ENCODE results near the gene PPCDC.

PPCDC gene

DNA sequence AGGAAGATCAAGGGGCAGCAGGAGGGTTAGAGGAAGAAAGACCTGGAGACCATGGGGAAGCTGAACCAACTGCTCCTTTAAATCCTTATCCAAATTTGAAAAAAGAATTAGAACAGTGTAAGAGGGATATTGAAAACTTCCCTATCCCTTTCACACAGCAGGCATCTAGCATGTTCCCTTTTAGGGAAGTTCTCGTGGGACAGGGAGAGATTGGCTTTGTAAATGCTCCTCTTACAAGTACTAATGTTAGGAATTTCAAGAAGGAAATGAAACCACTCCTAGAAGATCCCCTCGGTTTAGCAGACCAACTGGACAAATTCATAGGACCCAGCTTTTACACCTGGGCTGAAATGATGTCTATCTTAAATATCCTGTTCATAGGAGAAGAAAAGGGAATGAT is 41.5 kb downstream of the PPCDC start:
- Histone ChIP-seq H3K27ac (ENCODE audit: low read length) (no peak overlapping the region), H3K4me3 (ENCODE audit: low read depth in 1 of 2, low read length in 2 of 2) (no peak overlapping the region), H3K27me3 (ENCODE audit: insufficient read depth, low read length, poor library complexity) (no peaks in the 10 kb centered on the region), H3K9me3 (ENCODE audit: insufficient read depth, low read length, severe bottlenecking) (no peaks in the 10 kb centered on the region), H3K79me2 (ENCODE audit: insufficient read depth, low read length) (no peaks in the 10 kb centered on the region), H3K4me2 (ENCODE audit: insufficient read depth, low read length) (no peak overlapping the region), H3K4me1 (ENCODE audit: insufficient read depth, low read length) (0 out of 2 replicates have a peak, but pooled peaks cover 8% of the 10 kb centered on the region), H3K9ac (ENCODE audit: low read depth, low read length) (no peak overlapping the region), H3K36me3 (ENCODE audit: insufficient read depth, low read length) (no peaks in the 10 kb centered on the region), H2AFZ (ENCODE audit: low read depth, low read length) (no peak overlapping the region), H4K20me1 (ENCODE audit: insufficient read depth, low read length) (no peaks in the 10 kb centered on the region)
- DNase-seq (no peak), ATAC-seq (ENCODE audit: insufficient read depth, low read depth) (no peak)
- TF ChIP-seq, protein P1, sequence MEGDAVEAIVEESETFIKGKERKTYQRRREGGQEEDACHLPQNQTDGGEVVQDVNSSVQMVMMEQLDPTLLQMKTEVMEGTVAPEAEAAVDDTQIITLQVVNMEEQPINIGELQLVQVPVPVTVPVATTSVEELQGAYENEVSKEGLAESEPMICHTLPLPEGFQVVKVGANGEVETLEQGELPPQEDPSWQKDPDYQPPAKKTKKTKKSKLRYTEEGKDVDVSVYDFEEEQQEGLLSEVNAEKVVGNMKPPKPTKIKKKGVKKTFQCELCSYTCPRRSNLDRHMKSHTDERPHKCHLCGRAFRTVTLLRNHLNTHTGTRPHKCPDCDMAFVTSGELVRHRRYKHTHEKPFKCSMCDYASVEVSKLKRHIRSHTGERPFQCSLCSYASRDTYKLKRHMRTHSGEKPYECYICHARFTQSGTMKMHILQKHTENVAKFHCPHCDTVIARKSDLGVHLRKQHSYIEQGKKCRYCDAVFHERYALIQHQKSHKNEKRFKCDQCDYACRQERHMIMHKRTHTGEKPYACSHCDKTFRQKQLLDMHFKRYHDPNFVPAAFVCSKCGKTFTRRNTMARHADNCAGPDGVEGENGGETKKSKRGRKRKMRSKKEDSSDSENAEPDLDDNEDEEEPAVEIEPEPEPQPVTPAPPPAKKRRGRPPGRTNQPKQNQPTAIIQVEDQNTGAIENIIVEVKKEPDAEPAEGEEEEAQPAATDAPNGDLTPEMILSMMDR (IDR thresholded peaks at IDR 0.05; ENCODE audit: borderline replicate concordance, extremely low read depth, low read length, poor library complexity, severe bottlenecking) = no peak
- no peak for TF ChIP-seq EZH2 (IDR thresholded peaks at IDR 0.05; ENCODE audit: borderline replicate concordance, low read depth, low read length, severe bottlenecking)

DNA sequence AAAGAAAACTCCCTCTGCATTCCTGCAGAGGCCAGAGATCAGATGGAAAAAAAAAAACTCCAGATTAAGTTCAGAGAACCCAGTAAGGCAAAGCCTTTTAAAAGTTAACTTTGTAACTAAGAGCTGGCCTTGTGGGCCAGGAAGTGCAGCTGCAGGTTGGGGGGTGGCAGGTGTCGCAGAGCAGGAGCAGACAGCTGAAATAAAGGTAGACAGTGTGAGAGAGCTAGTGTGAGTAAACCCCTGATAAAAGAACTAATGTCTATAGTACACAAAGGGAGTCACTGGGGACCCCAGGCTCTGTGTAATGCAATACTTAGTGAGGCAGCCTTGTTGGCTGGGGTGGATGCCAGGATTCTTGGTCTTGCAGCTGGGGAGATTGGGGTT is 42.1 kb downstream of the PPCDC start:
- H3K27ac ChIP-seq (ENCODE audit: low read length) = no peak overlapping the region
- no peaks in the 10 kb centered on the region for H3K79me2 ChIP-seq (ENCODE audit: insufficient read depth, low read length)
- H3K9ac ChIP-seq (ENCODE audit: low read depth, low read length) = no peak overlapping the region
- H3K4me1 ChIP-seq (ENCODE audit: insufficient read depth, low read length) = 0 out of 2 replicates have a peak, but pooled peaks cover 8% of the 10 kb centered on the region
- H3K9me3 ChIP-seq (ENCODE audit: insufficient read depth, low read length, severe bottlenecking) = no peaks in the 10 kb centered on the region
- H3K36me3 ChIP-seq (ENCODE audit: insufficient read depth, low read length) = no peaks in the 10 kb centered on the region
- H3K4me3 ChIP-seq (ENCODE audit: low read depth in 1 of 2, low read length in 2 of 2) = no peak overlapping the region
- no peak overlapping the region for H2AFZ ChIP-seq (ENCODE audit: low read depth, low read length)
- H3K27me3 ChIP-seq (ENCODE audit: insufficient read depth, low read length, poor library complexity) = no peaks in the 10 kb centered on the region
- no peak overlapping the region for H3K4me2 ChIP-seq (ENCODE audit: insufficient read depth, low read length)
- ATAC-seq (ENCODE audit: insufficient read depth, low read depth) = 0 out of 3 replicates have a peak, but pooled peaks have one; percentile 24
- DNase-seq = no peak
- TF ChIP-seq, protein P1 (IDR thresholded peaks at IDR 0.05; ENCODE audit: borderline replicate concordance, extremely low read depth, low read length, poor library complexity, severe bottlenecking) = no peak
- TF ChIP-seq EZH2 (IDR thresholded peaks at IDR 0.05; ENCODE audit: borderline replicate concordance, low read depth, low read length, severe bottlenecking) = no peak
- H4K20me1 ChIP-seq (ENCODE audit: insufficient read depth, low read length) = no peaks in the 10 kb centered on the region

DNA sequence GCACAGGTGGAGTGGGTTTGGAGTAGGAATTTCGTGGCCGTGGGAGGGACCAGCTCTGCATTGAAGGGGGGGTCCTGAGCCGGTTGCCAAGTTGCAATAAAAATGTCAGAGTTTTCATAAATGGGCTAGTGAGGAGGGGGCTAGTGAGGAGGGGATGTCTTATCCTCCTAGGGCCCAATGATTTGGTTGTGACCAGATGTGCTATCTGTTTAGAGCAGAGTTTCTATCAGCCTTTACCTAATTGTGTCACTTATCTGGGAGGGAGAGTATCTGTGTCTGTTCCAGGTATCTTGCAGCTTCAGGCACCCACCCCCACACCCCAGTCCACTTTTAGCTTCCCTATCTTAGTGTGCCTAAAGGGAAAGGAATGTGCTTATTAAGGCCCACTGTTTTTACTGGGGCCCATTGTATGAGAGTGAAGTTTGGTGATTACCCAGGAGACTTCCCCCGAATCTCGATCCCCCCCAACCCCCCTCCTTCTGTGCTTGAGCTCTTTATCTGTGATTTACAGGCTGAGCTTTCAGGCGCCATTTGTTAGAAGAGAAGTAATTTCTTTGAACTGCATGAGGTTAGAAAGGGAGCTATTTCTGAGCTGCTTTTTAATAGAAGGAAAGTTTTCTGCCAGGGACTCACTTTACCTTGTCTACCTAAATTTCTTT is 42.6 kb downstream of the PPCDC start:
- H2AFZ ChIP-seq (ENCODE audit: low read depth, low read length) = no peak overlapping the region
- no peak overlapping the region for H3K4me3 ChIP-seq (ENCODE audit: low read depth in 1 of 2, low read length in 2 of 2)
- H3K27ac ChIP-seq (ENCODE audit: low read length) = no peak overlapping the region
- no peaks in the 10 kb centered on the region for H3K27me3 ChIP-seq (ENCODE audit: insufficient read depth, low read length, poor library complexity)
- no peaks in the 10 kb centered on the region for H3K36me3 ChIP-seq (ENCODE audit: insufficient read depth, low read length)
- no peak overlapping the region for H3K4me2 ChIP-seq (ENCODE audit: insufficient read depth, low read length)
- 0 out of 2 replicates have a peak, but pooled peaks cover 8% of the 10 kb centered on the region for H3K4me1 ChIP-seq (ENCODE audit: insufficient read depth, low read length)
- no peaks in the 10 kb centered on the region for H3K79me2 ChIP-seq (ENCODE audit: insufficient read depth, low read length)
- no peaks in the 10 kb centered on the region for H3K9me3 ChIP-seq (ENCODE audit: insufficient read depth, low read length, severe bottlenecking)
- TF ChIP-seq, protein P1 (IDR thresholded peaks at IDR 0.05; ENCODE audit: borderline replicate concordance, extremely low read depth, low read length, poor library complexity, severe bottlenecking) = no peak
- TF ChIP-seq EZH2 (IDR thresholded peaks at IDR 0.05; ENCODE audit: borderline replicate concordance, low read depth, low read length, severe bottlenecking) = no peak
- ATAC-seq (ENCODE audit: insufficient read depth, low read depth) = no peak
- no peak for DNase-seq
- H4K20me1 ChIP-seq (ENCODE audit: insufficient read depth, low read length) = no peaks in the 10 kb centered on the region
- no peak overlapping the region for H3K9ac ChIP-seq (ENCODE audit: low read depth, low read length)
